ENCODE measurements around the gene UNC13B. TPM values are rescaled to one million over a fixed set of nuclear protein-coding genes. Genes with fewer than 3 reads are reported as not detected.

The UNC13B gene
- total RNA-seq, 4 donors from 2014 or later = 44.5 to 72.9 (median 48.6) TPM

DNA sequence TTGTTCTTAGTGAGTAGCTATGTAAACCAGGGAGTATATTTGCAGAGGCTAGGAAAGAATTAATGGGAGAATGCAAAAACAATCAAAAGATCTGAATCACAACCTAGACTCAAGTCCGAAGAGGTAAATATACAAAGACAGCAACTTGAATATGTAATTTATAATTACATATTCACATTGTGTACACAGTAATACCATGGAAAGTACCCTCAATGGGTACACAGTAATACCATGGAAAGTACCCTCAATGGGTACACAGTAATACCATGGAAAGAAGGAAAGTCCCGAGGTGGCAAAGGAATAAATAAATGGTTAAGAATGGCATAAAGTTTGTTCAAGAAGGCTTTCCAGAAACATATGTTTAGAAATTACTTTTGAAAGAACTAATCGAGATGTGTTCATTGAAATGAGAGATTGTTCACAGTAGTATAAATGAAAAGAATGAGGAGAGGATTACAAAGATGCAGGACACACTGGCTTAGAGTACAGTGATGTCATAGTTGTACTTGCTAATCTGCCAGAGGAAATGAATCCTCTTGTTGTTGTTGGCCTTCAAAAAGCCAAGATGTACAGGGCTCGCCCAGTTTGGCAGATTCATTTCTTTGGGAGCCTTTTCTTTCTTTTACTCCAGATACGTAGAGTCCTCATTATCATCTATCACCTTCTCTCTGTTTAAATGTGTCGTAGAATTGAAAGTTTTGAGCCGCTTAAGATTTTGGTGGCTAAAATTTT lies 116.0 kb downstream of the UNC13B start:
- Histone ChIP-seq H3K27me3 (no peaks in the 10 kb centered on the region), H3K4me1 (no peaks in the 10 kb centered on the region), H3K36me3 (no peaks in the 10 kb centered on the region), H3K4me3 (no peak overlapping the region), H3K9me3 (no peaks in the 10 kb centered on the region), H3K27ac (no peak overlapping the region)
- DNase-seq = no peak
- TF ChIP-seq CTCF (IDR thresholded peaks at IDR 0.05) (no peak), POLR2A (IDR thresholded peaks at IDR 0.05) (no peak)

DNA sequence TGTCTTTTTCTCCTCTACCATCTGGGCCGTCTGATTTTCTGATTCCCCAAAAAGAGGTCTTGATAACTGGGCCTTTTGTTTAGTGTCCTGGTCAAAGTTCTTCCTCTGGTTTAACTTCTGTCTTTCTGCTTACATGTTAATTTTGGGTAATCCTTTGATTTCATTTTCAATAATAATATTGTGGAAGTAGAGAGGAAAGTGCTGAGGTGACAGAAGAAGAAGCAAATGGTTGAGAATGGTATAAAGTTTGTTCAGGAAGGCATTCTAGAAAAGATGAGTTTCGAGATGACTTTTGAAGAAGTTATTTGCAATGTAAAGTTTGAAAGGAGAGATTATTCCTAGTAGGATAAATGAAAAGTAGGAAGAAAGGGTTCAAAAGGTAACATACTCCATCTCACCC lies 118.1 kb downstream of the UNC13B start:
- H3K27me3 ChIP-seq = no peaks in the 10 kb centered on the region
- no peak for DNase-seq
- H3K27ac ChIP-seq = no peak overlapping the region
- TF ChIP-seq POLR2A (IDR thresholded peaks at IDR 0.05) (no peak), CTCF (IDR thresholded peaks at IDR 0.05) (no peak)
- H3K4me3 ChIP-seq = no peak overlapping the region
- H3K4me1 ChIP-seq = no peaks in the 10 kb centered on the region
- H3K36me3 ChIP-seq = no peaks in the 10 kb centered on the region
- H3K9me3 ChIP-seq = no peaks in the 10 kb centered on the region

- no peaks in the 10 kb centered on the region for H3K27me3 ChIP-seq
- no peaks in the 10 kb centered on the region for H3K9me3 ChIP-seq
- H3K4me3 ChIP-seq = no peak overlapping the region
- TF ChIP-seq POLR2A (IDR thresholded peaks at IDR 0.05) = no peak
- TF ChIP-seq CTCF (IDR thresholded peaks at IDR 0.05) = no peak
- no peaks in the 10 kb centered on the region for H3K36me3 ChIP-seq
- H3K27ac ChIP-seq = no peak overlapping the region
- no peak for DNase-seq
- no peaks in the 10 kb centered on the region for H3K4me1 ChIP-seq
These were observed 118.6 kb downstream of the UNC13B start for GRCh38 chr9:35280399-35280798.

DNA sequence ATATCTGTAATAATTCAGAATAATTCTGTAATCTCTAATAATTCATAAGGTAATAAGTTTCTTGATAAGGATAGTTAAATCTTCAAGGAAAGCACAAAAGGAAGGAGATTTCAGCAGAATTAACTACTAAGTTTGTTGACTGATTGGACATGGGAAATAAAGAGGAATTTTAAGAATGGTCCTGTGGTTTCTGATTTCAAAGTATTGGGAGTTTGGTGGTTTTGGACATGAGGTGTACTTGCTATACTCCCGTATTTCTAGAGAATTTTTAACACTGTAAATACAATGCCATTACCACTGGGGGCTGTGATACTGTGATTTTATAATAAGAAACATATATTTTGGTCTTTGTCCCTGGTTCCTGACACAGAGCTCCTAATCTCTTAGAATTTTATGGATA lies 123.9 kb downstream of the UNC13B start:
- no peak for DNase-seq
- no peaks in the 10 kb centered on the region for H3K36me3 ChIP-seq
- H3K4me3 ChIP-seq = no peak overlapping the region
- no peaks in the 10 kb centered on the region for H3K27me3 ChIP-seq
- TF ChIP-seq POLR2A (IDR thresholded peaks at IDR 0.05) (no peak), CTCF (IDR thresholded peaks at IDR 0.05) (no peak)
- no peaks in the 10 kb centered on the region for H3K9me3 ChIP-seq
- no peaks in the 10 kb centered on the region for H3K4me1 ChIP-seq
- H3K27ac ChIP-seq = no peak overlapping the region

DNA sequence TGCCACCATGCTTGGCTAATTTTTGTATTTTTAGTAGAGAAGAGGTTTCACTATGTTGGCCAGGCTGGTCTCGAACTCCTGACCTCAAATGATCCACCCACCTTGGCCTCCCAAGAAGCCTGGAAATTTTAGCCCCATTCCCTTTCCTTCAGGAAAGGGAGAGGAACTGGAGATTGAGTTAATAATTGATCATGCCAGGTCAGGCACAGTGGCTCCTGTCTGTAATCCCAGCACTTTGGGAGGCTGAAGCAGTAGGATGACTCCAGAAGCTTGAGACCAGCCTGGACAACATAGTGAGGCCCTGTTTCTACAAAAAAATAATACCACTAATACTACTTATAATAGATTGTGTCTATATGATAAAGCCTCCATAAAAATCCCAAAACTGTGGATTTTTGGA lies 124.6 kb downstream of the UNC13B start:
- H3K36me3 ChIP-seq = no peaks in the 10 kb centered on the region
- no peaks in the 10 kb centered on the region for H3K27me3 ChIP-seq
- H3K4me1 ChIP-seq = no peaks in the 10 kb centered on the region
- no peak overlapping the region for H3K27ac ChIP-seq
- H3K9me3 ChIP-seq = no peaks in the 10 kb centered on the region
- no peak for TF ChIP-seq CTCF (IDR thresholded peaks at IDR 0.05)
- no peak for DNase-seq
- no peak overlapping the region for H3K4me3 ChIP-seq
